HL-60 (cell line): ENCODE data around the gene ZSCAN5A.

Experiments
- DNase-seq, 2 experiments: peaks; one replicate each; pipeline ENCODE4 v3.0.0-alpha.2; 2010 to 2020; ENCODE audit warnings: low read depth in 1 of 2, low spot score in 1 of 2
- H3K27ac ChIP-seq: fragments of 250-450 bp; sonication (Bioruptor Pico); replicated peaks from 2 replicates; pipeline ENCODE4 v1.5.1; 2020; ENCODE audit warnings: mild to moderate bottlenecking, moderate library complexity
- H3K27me3 ChIP-seq: fragments of 250-450 bp; sonication (Bioruptor Pico); 2 replicates; pipeline ENCODE4 v1.5.1; 2021; ENCODE audit warnings: mild to moderate bottlenecking, moderate library complexity; ENCODE audit not compliant: insufficient read depth, poor library complexity, severe bottlenecking
- H3K4me3 ChIP-seq: replicated peaks from 2 replicates; pipeline ENCODE4 v1.5.1; 2011; ENCODE audit warnings: mild to moderate bottlenecking, control low read depth, low read length; ENCODE audit not compliant: insufficient read depth
- GABPA ChIP-seq: IDR thresholded peaks from 2 replicates; pipeline ENCODE4 v1.6.1; 2012; ENCODE audit warnings: low read depth
- POLR2AphosphoS5 ChIP-seq: IDR thresholded peaks from 2 replicates; pipeline ENCODE4 v1.6.1; 2012; ENCODE audit warnings: low read depth
- REST ChIP-seq: IDR thresholded peaks from 2 replicates; pipeline ENCODE4 v1.6.1; 2012; ENCODE audit warnings: low read depth; ENCODE audit not compliant: insufficient replicate concordance
- SPI1 ChIP-seq: IDR thresholded peaks from 2 replicates; pipeline ENCODE4 v1.6.1; 2012; ENCODE audit warnings: low read depth, mild to moderate bottlenecking, borderline replicate concordance
- TF ChIP-seq, protein P1 (sequence below): IDR thresholded peaks from one replicate; pipeline ENCODE4 v1.5.1; 2011; ENCODE audit warnings: low read length, control low read depth, inconsistent platforms; ENCODE audit not compliant: insufficient read depth

Gene ZSCAN5A

DNA sequence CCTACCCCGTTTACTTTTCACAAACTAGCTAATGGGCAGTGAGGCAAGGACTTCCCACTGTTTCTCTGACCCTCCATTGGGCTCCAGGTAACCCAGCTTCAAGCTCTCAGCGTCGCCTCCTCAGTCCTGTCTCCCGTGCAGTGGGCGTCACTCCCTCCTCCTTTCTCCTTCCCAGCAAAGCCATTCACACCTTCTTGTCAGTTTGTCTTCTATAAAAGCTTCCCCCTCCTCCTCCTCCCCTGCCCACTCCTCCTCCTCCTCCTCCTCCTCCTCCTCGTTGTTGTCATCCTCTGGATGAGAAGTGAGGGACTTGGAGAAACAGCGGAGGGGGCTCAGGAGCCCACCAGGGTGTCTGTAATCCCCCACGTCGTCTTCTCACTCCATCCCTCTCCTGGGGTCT lies 140.6 kb downstream of the ZSCAN5A start:
- Histone ChIP-seq H3K27me3 (peaks cover 5% of the 10 kb centered on the region), H3K27ac (no peak overlapping the region), H3K4me3 (no peak overlapping the region)
- no peak for TF ChIP-seq POLR2AphosphoS5
- no peak for TF ChIP-seq GABPA
- TF ChIP-seq SPI1 = no peak
- TF ChIP-seq REST = no peak
- TF ChIP-seq, protein P1, sequence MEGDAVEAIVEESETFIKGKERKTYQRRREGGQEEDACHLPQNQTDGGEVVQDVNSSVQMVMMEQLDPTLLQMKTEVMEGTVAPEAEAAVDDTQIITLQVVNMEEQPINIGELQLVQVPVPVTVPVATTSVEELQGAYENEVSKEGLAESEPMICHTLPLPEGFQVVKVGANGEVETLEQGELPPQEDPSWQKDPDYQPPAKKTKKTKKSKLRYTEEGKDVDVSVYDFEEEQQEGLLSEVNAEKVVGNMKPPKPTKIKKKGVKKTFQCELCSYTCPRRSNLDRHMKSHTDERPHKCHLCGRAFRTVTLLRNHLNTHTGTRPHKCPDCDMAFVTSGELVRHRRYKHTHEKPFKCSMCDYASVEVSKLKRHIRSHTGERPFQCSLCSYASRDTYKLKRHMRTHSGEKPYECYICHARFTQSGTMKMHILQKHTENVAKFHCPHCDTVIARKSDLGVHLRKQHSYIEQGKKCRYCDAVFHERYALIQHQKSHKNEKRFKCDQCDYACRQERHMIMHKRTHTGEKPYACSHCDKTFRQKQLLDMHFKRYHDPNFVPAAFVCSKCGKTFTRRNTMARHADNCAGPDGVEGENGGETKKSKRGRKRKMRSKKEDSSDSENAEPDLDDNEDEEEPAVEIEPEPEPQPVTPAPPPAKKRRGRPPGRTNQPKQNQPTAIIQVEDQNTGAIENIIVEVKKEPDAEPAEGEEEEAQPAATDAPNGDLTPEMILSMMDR = no peak
- DNase-seq = no peak
